SH-SY5Y (cell line): ENCODE data around the gene PIGX.

ENCODE experiments used
- GATA2 ChIP-seq: IDR thresholded peaks from 2 replicates; pipeline ENCODE4 v1.6.1; 2011; ENCODE audit warnings: mild to moderate bottlenecking, low read depth, low read length
- GATA3 ChIP-seq: IDR thresholded peaks from 2 replicates; pipeline ENCODE4 v1.6.1; 2011; ENCODE audit warnings: low read depth, mild to moderate bottlenecking, low read length, moderate library complexity

DNA sequence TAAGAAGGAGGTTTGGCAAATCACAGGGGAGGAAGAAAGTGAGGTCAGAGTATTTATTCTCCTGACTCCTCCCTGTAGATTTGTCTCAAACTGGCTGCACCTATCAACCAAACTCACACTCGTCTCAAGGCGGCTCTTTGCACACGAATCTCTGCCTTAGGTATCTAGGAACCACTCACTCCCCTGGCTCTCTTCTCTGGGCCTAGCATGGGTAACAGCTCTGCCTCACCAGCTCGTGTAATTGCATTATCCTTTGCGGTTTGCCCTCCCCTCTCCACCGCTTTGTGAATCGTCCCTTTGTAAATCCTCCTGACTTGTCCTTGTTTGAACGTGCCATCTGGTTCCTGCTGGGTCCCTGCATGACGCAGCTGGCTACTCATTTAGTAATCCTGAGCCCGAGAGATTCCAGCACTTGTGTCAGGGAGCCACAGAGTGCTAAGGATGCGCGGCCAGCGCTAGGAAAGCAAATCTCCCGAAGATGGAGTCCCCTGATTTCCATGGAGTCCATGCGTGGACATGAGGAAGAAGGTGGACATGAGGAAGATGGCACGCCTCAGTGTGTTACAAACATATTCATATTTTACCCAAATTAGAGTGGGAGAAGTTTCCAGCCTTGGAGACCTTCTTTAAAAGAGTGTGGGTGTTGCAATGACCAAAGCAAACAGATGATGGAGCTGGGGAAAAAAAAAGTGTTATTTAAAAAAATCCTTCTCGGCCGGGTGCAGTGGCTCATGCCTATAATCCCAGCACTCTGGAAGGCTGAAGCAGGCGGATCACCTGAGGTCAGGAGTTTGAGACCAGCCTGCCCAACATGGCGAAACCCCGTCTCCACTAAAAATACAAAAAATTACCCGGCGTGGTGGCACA is 45.9 kb upstream of the PIGX start:
- TF ChIP-seq GATA2 (no peak), GATA3 (no peak)
